GM12801 (cell line): ENCODE measurements around the gene COL6A3.

Experiments used
- TF ChIP-seq, protein P1 (sequence below): IDR thresholded peaks from one replicate; pipeline ENCODE4 v1.5.1; 2011; ENCODE audit warnings: control low read depth; ENCODE audit not compliant: insufficient read length; ENCODE audit errors: extremely low read depth

Gene COL6A3

DNA sequence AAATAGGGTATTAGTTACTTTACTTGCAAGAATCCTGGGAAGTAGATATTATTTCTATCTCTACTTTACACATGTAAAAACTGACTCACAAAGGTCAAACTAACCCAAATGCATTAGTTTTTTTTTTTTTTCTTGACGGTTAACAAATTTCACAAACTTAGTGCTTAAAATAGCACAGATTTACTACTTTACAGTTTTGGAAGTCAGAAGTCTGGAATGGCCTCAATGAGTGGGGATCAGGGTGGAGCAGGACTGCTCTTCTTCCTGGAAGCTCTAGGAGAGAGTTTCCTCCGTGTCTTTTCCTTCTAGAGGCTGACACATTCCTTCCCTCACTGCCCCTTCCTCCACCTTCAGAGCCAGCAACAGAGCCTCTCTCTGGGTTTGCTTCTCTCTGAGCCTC, 117.2 kb downstream of the COL6A3 start:
- TF ChIP-seq, protein P1, sequence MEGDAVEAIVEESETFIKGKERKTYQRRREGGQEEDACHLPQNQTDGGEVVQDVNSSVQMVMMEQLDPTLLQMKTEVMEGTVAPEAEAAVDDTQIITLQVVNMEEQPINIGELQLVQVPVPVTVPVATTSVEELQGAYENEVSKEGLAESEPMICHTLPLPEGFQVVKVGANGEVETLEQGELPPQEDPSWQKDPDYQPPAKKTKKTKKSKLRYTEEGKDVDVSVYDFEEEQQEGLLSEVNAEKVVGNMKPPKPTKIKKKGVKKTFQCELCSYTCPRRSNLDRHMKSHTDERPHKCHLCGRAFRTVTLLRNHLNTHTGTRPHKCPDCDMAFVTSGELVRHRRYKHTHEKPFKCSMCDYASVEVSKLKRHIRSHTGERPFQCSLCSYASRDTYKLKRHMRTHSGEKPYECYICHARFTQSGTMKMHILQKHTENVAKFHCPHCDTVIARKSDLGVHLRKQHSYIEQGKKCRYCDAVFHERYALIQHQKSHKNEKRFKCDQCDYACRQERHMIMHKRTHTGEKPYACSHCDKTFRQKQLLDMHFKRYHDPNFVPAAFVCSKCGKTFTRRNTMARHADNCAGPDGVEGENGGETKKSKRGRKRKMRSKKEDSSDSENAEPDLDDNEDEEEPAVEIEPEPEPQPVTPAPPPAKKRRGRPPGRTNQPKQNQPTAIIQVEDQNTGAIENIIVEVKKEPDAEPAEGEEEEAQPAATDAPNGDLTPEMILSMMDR = no peak

DNA sequence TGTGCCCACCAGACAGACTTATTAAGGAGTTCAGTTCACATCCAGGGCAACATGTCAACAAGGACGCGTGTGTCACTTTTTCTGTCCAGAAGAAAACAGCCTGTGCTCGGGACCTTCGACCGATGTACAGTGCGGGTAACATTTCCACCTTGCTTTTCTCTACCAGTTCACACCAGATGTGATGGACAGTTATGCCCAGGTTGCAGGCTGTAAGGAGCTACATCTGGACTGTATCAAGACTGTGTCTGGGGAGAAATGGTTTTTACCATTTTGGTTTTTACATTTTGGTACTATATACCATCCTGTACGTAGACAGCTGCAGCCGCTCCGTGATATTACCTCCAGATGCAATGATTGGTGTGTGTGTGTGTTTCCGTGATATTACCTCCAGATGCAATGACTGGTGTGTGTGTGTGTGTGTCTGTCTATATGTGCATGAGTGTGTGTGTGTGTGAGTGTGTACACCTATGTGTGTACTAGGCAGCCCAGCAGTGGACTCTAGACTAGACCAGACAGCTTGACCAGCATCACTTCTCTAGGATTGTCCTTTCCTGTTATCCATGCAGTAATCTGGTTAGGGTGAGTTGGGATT, 118.0 kb downstream of the COL6A3 start:
- TF ChIP-seq, protein P1 = no peak

DNA sequence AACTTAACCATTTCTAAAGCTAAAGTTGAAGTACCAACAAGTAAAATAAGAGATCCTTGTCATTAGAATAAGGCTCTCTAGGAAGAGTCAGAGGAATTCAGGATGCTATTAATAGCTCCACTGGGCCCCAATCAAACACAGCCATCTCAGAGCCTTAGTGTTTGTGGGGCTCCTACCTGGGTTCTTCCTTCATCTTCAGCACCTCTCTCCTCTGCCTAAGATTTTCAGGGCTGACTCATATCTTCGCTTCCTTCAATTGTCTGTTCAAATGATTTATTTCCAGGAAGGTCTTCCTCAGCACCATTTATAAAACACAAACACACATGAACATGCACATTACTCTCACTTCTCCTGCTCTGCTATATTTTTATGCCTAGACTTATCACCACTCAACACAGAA, 119.5 kb downstream of the COL6A3 start:
- TF ChIP-seq, protein P1 = no peak

DNA sequence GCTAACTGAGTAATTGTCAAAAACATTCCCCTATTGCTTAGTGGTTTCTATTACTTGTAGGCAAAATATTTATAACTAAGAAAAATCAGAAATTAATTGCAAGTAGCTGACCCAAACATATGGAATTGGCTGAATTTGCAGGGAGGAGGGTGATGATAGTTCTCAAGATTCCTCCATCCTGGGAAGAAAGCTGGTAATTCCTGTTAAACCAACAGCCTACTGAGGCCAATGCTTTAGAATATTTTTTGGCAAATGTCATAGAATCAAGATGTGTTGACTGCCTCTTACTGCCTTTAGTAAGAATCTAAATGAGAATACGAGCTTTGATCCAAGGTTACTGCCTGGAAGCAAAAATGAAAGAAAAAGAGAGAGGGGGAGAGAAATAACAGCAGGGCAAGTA, 120.0 kb downstream of the COL6A3 start:
- TF ChIP-seq, protein P1 = no peak

DNA sequence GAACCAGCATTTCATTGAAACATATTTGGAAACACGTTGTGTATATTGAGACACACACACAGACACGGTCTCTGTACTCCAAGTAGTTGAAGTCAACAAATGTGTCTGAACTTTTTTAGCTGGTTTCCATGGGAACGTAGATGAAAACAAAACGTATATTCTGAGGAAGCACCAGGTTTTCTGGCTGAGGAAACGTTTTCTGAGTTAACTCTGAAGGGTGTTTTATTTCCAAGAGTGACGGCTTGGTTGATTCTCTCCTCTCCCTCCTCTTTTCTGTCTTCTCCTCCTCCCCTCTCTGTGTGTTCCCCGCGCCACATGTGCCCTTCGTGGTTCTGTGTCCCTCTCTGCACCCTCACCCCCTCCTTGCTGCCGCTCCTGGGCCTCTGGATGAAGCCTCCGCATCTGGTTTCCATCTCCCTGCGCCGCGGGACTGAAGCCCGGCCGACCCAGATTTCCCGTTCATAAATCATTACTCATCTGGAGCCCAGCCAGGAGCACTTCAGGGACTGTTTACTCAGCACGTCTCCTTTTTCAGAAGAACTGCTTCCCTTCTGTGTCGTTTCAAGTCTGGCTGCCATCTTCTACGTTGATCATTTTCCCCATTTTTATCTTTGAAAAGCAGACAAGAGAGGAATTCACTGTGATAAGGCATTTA, 122.7 kb downstream of the COL6A3 start:
- TF ChIP-seq, protein P1 = no peak

DNA sequence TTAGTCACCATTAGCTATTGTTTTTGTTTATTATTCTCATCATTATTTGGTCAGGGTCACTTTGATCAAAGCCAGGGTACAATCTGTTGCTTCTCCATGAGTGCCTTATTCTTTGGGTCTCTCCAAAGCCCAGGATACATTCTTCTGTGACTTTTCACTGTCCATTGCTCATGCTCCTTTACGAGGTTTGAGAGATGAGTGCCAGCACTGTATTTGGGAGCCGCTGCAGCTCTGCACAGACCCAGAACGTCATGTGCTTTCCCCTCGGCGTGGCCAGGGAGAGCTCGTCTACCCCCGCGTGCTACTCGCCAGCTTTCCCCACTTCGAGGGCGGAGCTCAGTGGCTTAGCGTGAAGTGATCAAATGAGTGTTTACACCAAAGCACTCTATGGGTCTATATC, 123.7 kb downstream of the COL6A3 start:
- TF ChIP-seq, protein P1 = no peak

DNA sequence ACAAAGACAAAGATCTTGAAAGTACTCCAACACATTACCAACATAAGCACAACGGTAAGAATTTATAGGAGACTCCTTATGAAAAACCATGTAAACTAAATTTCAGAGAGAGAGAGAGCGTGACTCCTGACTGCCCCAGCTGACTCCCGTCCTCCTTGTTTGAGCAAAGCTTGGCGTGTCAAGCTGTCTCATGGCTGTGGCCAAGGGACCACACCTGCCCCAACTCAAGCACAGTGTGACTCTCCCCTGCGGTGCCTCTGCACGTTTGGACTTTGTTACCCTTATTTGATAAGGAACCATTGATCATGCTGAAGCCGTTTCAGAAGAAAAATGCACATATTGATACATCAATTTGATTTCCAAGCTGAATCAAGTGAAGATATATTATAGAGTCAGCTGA, 124.8 kb downstream of the COL6A3 start:
- TF ChIP-seq, protein P1 = no peak
